Thyroid gland (tissue), 4 donors: ENCODE results near the gene SYTL4.

Experiments
- CTCF ChIP-seq, 6 experiments: fragments of 200-600 bp in 3 of 6; fragments of 450-650 bp in 3 of 6; sonication (generic) in 3 of 6; IDR thresholded peaks; one replicate each; pipeline ENCODE4 v1.5.1; 2016 to 2019; ENCODE audit warnings: antibody characterized with exemption in 6 of 6, mild to moderate bottlenecking in 2 of 6, inconsistent platforms in 1 of 6, moderate library complexity in 1 of 6
- POLR2A ChIP-seq, 2 donors: fragments of 450-650 bp; IDR thresholded peaks; one replicate each; pipeline ENCODE4 v1.6.1; 2017; ENCODE audit warnings: antibody characterized with exemption in 2 of 2, mild to moderate bottlenecking in 2 of 2, moderate library complexity in 1 of 2

- TF ChIP-seq POLR2A (IDR thresholded peaks at IDR 0.05) (no peak), CTCF (IDR thresholded peaks at IDR 0.05) (no peak)
These were observed 77.7 kb downstream of the SYTL4 start for GRCh38 chrX:100654261-100654660.
